GM23248 (cell line): ENCODE data around the gene PLCL2.

Experiments used
- EZH2 ChIP-seq: fragments of 200-600 bp; sonication (generic); IDR thresholded peaks from 2 replicates; pipeline ENCODE4 v1.6.1; 2018; ENCODE audit warnings: antibody characterized with exemption, mild to moderate bottlenecking; ENCODE audit not compliant: insufficient read depth, poor library complexity, severe bottlenecking
- EZH2phosphoT487 ChIP-seq: fragments of 200-600 bp; sonication (generic); IDR thresholded peaks from 2 replicates; pipeline ENCODE4 v1.6.1; 2018; ENCODE audit warnings: antibody characterized with exemption, moderate library complexity, mild to moderate bottlenecking, low read depth; ENCODE audit not compliant: insufficient read depth

- TF ChIP-seq EZH2 (no peak), EZH2phosphoT487 (no peak)
Observed at GRCh38 chr3:17061005-17061404, 176.2 kb downstream of the PLCL2 start.
